Psoas muscle (tissue), 8 donors: ENCODE results near the gene FEM1A. TPM values are rescaled to one million over a fixed set of nuclear protein-coding genes. Genes with fewer than 3 reads are reported as not detected.
A peak's percentile ranks its signal among the peaks of the same experiment; 100 is the strongest.
"Not testable (repeated sequence)": the region's sequence is repeated elsewhere in the genome, so short reads cannot be mapped to it uniquely, and the experiment has no call there.

Experiments
- ATAC-seq, 4 donors: fragments of 200-7000 bp; cut with Tn5 transposase; one replicate each; pipeline ENCODE4 v1.9.1; 2020; ENCODE audit warnings: moderate library complexity in 3 of 4, mild to moderate bottlenecking in 2 of 4
- DNase-seq, 2 donors: peaks; one replicate each; pipeline ENCODE4 v3.0.0-alpha.2; 2020
- H3K27ac ChIP-seq: fragments of 200-600 bp; one replicate; pipeline ENCODE4 v1.8.0; 2022
- H3K27me3 ChIP-seq, 3 donors: fragments of 200-600 bp in 1 of 3; one replicate each; pipeline versions ENCODE4 v1.6.1 to v1.8.0; 2013 to 2022; ENCODE audit warnings: low read length in 2 of 3, mild to moderate bottlenecking in 2 of 3, moderate library complexity in 1 of 3; ENCODE audit not compliant: insufficient read depth in 3 of 3
- H3K36me3 ChIP-seq, 2 donors: fragments of 200-600 bp in 1 of 2; one replicate each; pipeline versions ENCODE4 v1.6.1 to v1.8.0; 2013 to 2022; ENCODE audit warnings: low read depth in 1 of 2, mild to moderate bottlenecking in 1 of 2, moderate library complexity in 1 of 2; ENCODE audit not compliant: insufficient read depth in 1 of 2
- H3K4me1 ChIP-seq: fragments of 200-600 bp; one replicate; pipeline ENCODE4 v1.8.0; 2022
- H3K4me3 ChIP-seq: fragments of 200-600 bp; one replicate; pipeline ENCODE4 v1.8.0; 2022; ENCODE audit warnings: mild to moderate bottlenecking
- H3K9me3 ChIP-seq: fragments of 200-600 bp; one replicate; pipeline ENCODE4 v1.8.0; 2022
- WGBS, 3 donors: extraction: QIAGEN DNeasy Blood & Tissue Kit; methylation state at CpG; one replicate each; pipeline versions ENCODE4 v1.1.6 to v1.1.7; 2013; 5-methylcytosine and 5-hydroxymethylcytosine counted together
- intact Hi-C, 2 donors: fragments of 100-400 bp; cut with DNase I; formaldehyde crosslinking; loops; one replicate each; pipeline versions ENCODE4 v1.11.0 to v1.14.2; 2022
- long read RNA-seq, 2 donors: library from polyadenylated mRNA; unstranded; transcript quantifications; one replicate each; pipeline ENCODE4 v2.0.0, GENCODE V29; 2021
- polyA plus RNA-seq, 3 donors: library from polyadenylated mRNA; stranded (reverse); fragments of 200-250 nt; gene quantifications; one replicate each; pipeline ENCODE4 v1.2.3, GENCODE V29; 2013
- total RNA-seq, 4 donors: library from RNA; stranded (reverse); fragmentation: NEBNext Ultra II Directional in 2 of 4; extraction: Animal tissue kit (Norgen Biotek cat#: 25700) in 2 of 4; gene quantifications; one replicate each; pipeline versions ENCODE4 v1.2.1 to v1.2.4, GENCODE V29; 2021 to 2023
- TF ChIP-seq, protein P1 (sequence below): fragments of 200-600 bp; IDR thresholded peaks from one replicate; pipeline ENCODE4 v1.8.0; 2022; ENCODE audit warnings: antibody characterized with exemption
- donor health status: healthy with polysubstance abuse.
- donor health status: DM: no; HTN: no; CAD: no; lungs with moderate emphysema.
- donor health status: Bipolar disorder and iron deficiency.
- donor health status: healthy.
- donor health status: DM: yes; HTN: yes; CAD: no.
- donor health status: DM: no; HTN: no; CAD: no.
- donor health status: DM: no; HTN: no; CAD: no.
- donor health status: DM: yes; HTN: yes; CAD: no.

FEM1A gene, protein sequence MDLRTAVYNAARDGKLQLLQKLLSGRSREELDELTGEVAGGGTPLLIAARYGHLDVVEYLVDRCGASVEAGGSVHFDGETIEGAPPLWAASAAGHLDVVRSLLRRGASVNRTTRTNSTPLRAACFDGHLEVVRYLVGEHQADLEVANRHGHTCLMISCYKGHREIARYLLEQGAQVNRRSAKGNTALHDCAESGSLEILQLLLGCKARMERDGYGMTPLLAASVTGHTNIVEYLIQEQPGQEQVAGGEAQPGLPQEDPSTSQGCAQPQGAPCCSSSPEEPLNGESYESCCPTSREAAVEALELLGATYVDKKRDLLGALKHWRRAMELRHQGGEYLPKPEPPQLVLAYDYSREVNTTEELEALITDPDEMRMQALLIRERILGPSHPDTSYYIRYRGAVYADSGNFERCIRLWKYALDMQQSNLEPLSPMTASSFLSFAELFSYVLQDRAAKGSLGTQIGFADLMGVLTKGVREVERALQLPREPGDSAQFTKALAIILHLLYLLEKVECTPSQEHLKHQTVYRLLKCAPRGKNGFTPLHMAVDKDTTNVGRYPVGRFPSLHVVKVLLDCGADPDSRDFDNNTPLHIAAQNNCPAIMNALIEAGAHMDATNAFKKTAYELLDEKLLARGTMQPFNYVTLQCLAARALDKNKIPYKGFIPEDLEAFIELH
- 100 to 1,000 TPM; 135 to 210 (median 149) TPM for total RNA-seq
- polyA plus RNA-seq = 100 to 1,000 TPM in 1 of 3 donors, 10 to 100 TPM in 2; 63.2 to 214 (median 96.3) TPM
- long read RNA-seq, donor 1, full-length matches to known transcripts = 464 of 464 reads
- long read RNA-seq, donor 1, partial matches to known transcripts = 0 of 464 reads
- long read RNA-seq, donor 1, other reads (novel, unspliced or antisense) = 0 of 464 reads
- long read RNA-seq, donor 2, full-length matches to known transcripts = 1,564 of 1,566 reads
- long read RNA-seq, donor 2, partial matches to known transcripts = 0 of 1,566 reads
- long read RNA-seq, donor 2, other reads (novel, unspliced or antisense) = 2 of 1,566 reads

DNA sequence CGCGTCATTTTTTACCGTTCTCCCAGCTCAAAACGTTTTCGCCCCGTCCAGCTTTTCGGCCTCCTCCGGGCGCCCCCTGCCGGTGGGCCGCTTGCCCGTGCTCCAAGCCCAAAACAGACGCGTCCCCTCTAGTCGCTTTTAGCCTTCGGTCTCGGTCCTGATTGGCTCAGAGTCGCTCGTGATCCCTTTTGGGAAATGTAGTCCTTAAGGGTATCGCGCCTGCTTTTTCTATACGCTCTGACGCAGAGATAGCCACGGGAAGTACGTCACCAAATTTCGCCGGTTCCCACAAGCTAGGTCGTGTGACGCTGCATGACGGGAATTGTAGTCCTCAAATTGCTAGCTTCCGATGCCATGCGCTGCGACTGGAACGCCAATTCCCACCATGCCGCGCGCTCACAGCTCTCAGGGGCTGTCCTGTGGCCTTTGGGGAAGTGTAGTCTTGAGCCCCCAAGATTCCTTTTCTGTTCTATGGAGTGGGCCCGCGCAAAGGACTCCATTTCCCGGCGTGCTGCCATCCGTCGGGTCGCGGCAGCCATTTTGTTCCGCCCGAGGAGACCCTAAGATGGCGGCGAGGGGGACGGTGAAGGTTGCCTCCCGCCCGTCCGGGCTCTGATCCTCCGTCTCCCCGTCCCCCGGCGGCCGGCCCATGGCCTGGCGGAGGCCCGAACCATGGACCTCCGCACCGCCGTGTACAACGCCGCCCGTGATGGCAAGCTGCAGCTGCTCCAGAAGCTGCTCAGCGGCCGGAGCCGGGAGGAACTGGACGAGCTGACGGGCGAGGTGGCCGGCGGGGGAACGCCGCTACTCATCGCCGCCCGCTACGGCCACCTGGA lies at the start of gene FEM1A:
Gene FEM1A (plus strand): TSS at position 552 of the 836 bp plus-strand sequence. CDS start 121 bp downstream, at position 673.
- intact Hi-C loops = loop anchor here in 1 of 2 donors (5.0 kb wide), 1 partner anchor 69 kb away; the partner anchor contains the start of gene DPP9
- peaks cover 32% of the 10 kb centered on the region for H3K4me1 ChIP-seq
- H3K27me3 ChIP-seq = no peaks in the 10 kb centered on the region
- DNase-seq = peak; percentile 99
- no peaks in the 10 kb centered on the region for H3K9me3 ChIP-seq
- H3K27ac ChIP-seq = peak within 1 kb of the TSS; percentile 93
- WGBS, 3 donors = 0% methylated on average over 78 to 80 of the region's 80 CpGs
- TF ChIP-seq, protein P1, sequence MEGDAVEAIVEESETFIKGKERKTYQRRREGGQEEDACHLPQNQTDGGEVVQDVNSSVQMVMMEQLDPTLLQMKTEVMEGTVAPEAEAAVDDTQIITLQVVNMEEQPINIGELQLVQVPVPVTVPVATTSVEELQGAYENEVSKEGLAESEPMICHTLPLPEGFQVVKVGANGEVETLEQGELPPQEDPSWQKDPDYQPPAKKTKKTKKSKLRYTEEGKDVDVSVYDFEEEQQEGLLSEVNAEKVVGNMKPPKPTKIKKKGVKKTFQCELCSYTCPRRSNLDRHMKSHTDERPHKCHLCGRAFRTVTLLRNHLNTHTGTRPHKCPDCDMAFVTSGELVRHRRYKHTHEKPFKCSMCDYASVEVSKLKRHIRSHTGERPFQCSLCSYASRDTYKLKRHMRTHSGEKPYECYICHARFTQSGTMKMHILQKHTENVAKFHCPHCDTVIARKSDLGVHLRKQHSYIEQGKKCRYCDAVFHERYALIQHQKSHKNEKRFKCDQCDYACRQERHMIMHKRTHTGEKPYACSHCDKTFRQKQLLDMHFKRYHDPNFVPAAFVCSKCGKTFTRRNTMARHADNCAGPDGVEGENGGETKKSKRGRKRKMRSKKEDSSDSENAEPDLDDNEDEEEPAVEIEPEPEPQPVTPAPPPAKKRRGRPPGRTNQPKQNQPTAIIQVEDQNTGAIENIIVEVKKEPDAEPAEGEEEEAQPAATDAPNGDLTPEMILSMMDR = peak; percentile 98
- peaks cover 0 to 26% of the 10 kb centered on the region in 2 donors for H3K36me3 ChIP-seq
- peak; percentile 90 to 96 (median 94) for ATAC-seq
- peak within 1 kb of the TSS; percentile 87 for H3K4me3 ChIP-seq

DNA sequence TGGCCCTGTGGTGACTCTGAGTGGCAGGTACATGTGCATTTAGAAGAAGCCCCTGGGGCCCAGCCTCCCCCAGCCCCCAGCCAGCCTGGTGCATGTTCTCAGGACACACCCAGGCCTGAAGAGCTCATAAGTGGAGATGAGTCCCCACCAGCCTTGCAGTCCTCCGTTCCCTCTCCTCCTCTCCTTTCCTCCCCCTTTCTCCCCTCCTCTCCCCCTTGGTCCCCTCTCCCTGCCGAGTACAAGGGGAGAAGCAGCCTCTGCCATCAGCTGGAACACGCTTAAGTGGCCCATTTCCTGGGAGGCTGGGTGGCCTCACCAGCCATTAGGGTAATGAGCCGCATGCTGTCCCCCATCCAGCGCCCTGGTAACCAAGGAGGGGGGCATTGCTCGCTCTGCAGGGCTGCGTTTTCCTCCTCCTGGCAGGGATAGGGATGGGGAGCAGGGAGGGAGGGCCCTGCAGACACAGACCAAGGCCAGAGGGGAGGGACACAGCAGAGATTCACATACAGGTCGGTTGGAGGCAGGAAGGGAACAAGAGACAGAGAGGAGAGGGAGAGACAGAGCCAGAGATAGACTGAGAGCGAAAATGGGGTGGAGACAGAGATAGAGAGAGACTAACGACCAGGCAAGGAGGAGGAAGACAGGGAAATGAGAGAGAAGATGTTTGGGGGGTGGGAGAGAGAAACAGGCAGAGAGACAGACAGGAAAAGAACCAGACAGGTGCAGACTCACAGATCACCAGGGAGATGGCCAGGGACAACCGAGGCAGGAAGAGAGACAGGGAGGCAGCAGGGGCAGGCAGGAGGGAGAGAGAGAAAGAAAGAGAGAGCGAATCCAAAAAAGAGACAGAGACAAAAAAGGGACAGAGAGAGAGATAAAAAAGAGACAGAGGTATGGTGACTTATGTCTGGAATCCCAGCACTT lies 48.5 kb upstream of the FEM1A start:
- Histone ChIP-seq H3K27ac (no peak overlapping the region), H3K36me3 (no peaks in the 10 kb centered on the region), H3K9me3 (no peaks in the 10 kb centered on the region), H3K4me1 (peaks cover 15% of the 10 kb centered on the region), H3K4me3 (no peak overlapping the region), H3K27me3 (peaks cover 0 to 4% (median 2%) of the 10 kb centered on the region in 3 donors)
- DNase-seq (no peak), ATAC-seq (no peak)
- intact Hi-C loops = no loop called here
- WGBS, 3 donors = 39 to 51% (median 48%) methylated on average over 12 of the region's 12 CpGs
- TF ChIP-seq, protein P1 = no peak

DNA sequence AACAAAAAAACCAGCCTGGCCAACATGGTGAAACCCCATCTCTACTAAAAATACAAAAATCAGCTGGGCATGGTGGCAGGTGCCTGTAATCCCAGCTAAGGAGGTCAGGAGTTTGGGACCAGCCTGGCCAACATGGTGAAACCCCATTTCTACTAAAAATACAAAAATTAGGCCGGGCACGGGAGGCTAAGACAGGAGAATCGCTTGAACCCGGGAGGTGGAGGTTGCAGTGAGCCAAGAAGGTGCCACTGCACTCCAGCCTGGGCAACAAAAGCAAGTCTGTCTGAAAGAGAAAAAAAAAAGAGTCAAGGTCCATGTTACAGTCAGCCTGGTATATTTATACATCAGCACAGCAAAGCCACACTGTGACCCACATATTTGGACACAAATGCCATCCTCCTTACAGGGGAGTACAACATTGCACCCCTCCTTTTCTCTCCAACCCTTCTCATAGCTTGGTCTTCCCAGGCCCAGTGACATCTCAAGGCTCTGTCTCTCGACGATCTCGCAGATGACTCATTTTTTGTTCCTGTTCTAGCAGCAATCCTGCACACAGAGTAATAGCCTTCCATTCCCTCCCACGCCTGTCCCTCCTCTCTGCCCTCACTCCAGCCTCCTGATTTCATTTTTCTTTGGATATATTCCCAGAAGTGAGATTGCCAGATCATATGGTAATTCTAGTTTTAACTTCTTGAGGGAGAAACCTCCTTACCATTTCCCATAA lies 46.9 kb upstream of the FEM1A start:
- peak; percentile 57 to 92 (median 84) for ATAC-seq
- Histone ChIP-seq H3K27me3 (peaks cover 0 to 12% (median under 1%) of the 10 kb centered on the region in 3 donors), H3K4me1 (peaks cover 15% of the 10 kb centered on the region), H3K4me3 (no peak overlapping the region), H3K36me3 (no peaks in the 10 kb centered on the region), H3K9me3 (no peaks in the 10 kb centered on the region), H3K27ac (peak overlapping the region; percentile 10)
- no peak for DNase-seq
- TF ChIP-seq, protein P1 = no peak
- intact Hi-C loops = no loop called here
- 41 to 55% (median 49%) methylated on average over 8 of the region's 8 CpGs for WGBS, 3 donors

DNA sequence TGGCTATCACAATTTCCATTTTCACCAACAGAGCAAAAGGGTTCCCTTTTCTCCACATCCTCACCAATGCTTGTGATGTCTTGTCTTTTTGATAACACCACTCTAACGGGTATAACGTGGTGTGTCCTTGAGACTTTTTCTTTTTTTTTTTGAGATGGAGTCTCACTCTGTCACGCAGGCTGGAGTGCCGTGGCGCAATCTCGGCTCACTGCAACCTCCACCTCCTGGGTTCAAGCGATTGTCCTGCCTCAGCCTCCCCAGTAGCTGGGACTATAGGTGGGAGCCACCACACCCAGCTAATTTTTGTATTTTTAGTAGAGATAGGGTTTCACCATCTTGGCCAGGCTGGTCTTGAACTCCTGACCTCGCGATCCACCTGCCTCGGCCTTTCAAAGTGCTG lies 46.4 kb upstream of the FEM1A start:
- H3K27ac ChIP-seq = peak overlapping the region; percentile 10
- H3K4me3 ChIP-seq, H3K36me3 ChIP-seq, ATAC-seq, intact Hi-C loops, H3K9me3 ChIP-seq, DNase-seq: not testable (repeated sequence)
- WGBS, 3 donors = 70 to 76% (median 72%) methylated on average over 10 of the region's 10 CpGs
- peaks cover 15% of the 10 kb centered on the region for H3K4me1 ChIP-seq
- H3K27me3 ChIP-seq = peaks cover 0 to 12% (median 2%) of the 10 kb centered on the region in 3 donors
